K562 (cell line): ENCODE data around the gene IGSF3. TPM values are rescaled to one million over a fixed set of nuclear protein-coding genes. Genes with fewer than 3 reads are reported as not detected.

Experiments
- ARID3B ChIP-seq: fragments of 250-450 bp; sonication (Bioruptor Pico); IDR thresholded peaks from 2 replicates; pipeline ENCODE4 v1.4.0; 2020; ENCODE audit warnings: borderline replicate concordance
- ATF1 ChIP-seq, 2 experiments: fragments of 450-650 bp in 1 of 2; IDR thresholded peaks; 2 replicates each; pipeline ENCODE4 v1.6.1; 2016; ENCODE audit warnings: missing compliant biosample characterization in 1 of 2, missing genetic modification characterization in 1 of 2
- BRD9 ChIP-seq: fragments of 450-650 bp; IDR thresholded peaks from 2 replicates; pipeline ENCODE4 v1.6.1; 2018; ENCODE audit warnings: low read depth; ENCODE audit not compliant: partially characterized antibody
- CTCF ChIP-seq, 3 experiments: IDR thresholded peaks in 2 of 3; conservative IDR thresholded peaks in 1 of 3; 2 replicates each; pipeline ENCODE4 v1.5.1; 2011 to 2012; ENCODE audit warnings: low read length in 3 of 3, mild to moderate bottlenecking in 3 of 3, control low read depth in 2 of 3, improper control_type of control experiment in 1 of 3, inconsistent platforms in 1 of 3, low read depth in 1 of 3, mixed read lengths in 1 of 3, moderate library complexity in 1 of 3; ENCODE audit not compliant: insufficient read depth in 2 of 3
- ETV1 ChIP-seq: fragments of 450-650 bp; conservative IDR thresholded peaks from 2 replicates; pipeline ENCODE4 v1.6.1; 2016; ENCODE audit warnings: missing genetic modification characterization, control low read depth, low read depth, missing compliant biosample characterization
- FOXJ2 ChIP-seq: fragments of 200-800 bp; sonication (Bioruptor generic); IDR thresholded peaks from 2 replicates; pipeline ENCODE4 v1.6.1; 2016; ENCODE audit warnings: missing genetic modification characterization, missing compliant biosample characterization
- LEF1 ChIP-seq: fragments of 450-650 bp; IDR thresholded peaks from 2 replicates; pipeline ENCODE4 v1.6.1; 2016; ENCODE audit warnings: mild to moderate bottlenecking
- MEF2D ChIP-seq: conservative IDR thresholded peaks from 2 replicates; pipeline ENCODE4 v1.6.1; 2016; ENCODE audit warnings: low read depth, missing genetic modification characterization, missing compliant biosample characterization
- MIER1 ChIP-seq: fragments of 450-650 bp; IDR thresholded peaks from 2 replicates; pipeline ENCODE4 v1.6.1; 2016; ENCODE audit warnings: antibody characterized with exemption, mild to moderate bottlenecking, low read depth
- NCOA4 ChIP-seq: fragments of 450-650 bp; IDR thresholded peaks from 2 replicates; pipeline ENCODE4 v1.6.1; 2018; ENCODE audit warnings: mild to moderate bottlenecking; ENCODE audit not compliant: partially characterized antibody
- NR4A1 ChIP-seq, 2 experiments: fragments of 250-450 bp in 1 of 2; fragments of 450-650 bp in 1 of 2; sonication (Bioruptor Pico) in 1 of 2; IDR thresholded peaks; 2 replicates each; pipeline versions ENCODE4 v1.4.0 to v1.6.1; 2016 to 2020; ENCODE audit warnings: mild to moderate bottlenecking in 2 of 2, missing compliant biosample characterization in 1 of 2, missing genetic modification characterization in 1 of 2, moderate library complexity in 1 of 2
- SMAD1 ChIP-seq: fragments of 150-350 bp; IDR thresholded peaks from 2 replicates; pipeline ENCODE4 v1.6.1; 2014; ENCODE audit warnings: low read length, low read depth; ENCODE audit not compliant: partially characterized antibody
- TBP ChIP-seq: optimal IDR thresholded peaks from 2 replicates; pipeline ENCODE3; 2011; ENCODE audit warnings: low read depth, low read length, improper control_type of control experiment
- THRAP3 ChIP-seq: fragments of 450-650 bp; IDR thresholded peaks from 2 replicates; pipeline ENCODE4 v1.6.1; 2016; ENCODE audit warnings: mild to moderate bottlenecking, inconsistent platforms, borderline replicate concordance
- XRCC5 ChIP-seq: fragments of 200-400 bp; formaldehyde crosslinking; IDR thresholded peaks from 2 replicates; pipeline ENCODE4 v1.6.1; 2017; ENCODE audit warnings: low read depth, mild to moderate bottlenecking, low read length
- ZBTB11 ChIP-seq, 3 experiments: fragments of 200-800 bp in 1 of 3; fragments of 250-450 bp in 1 of 3; fragments of 450-650 bp in 1 of 3; sonication (Bioruptor Pico) in 1 of 3; sonication (Bioruptor generic) in 1 of 3; formaldehyde crosslinking in 1 of 3; IDR thresholded peaks; 2 replicates each; pipeline versions ENCODE4 v1.6.1 to v1.8.0; 2016 to 2022; ENCODE audit warnings: mild to moderate bottlenecking in 2 of 3, missing genetic modification characterization in 2 of 3, missing compliant biosample characterization in 1 of 3, moderate library complexity in 1 of 3
- ZNF384 ChIP-seq: IDR thresholded peaks from 2 replicates; pipeline ENCODE4 v1.6.1; 2012; ENCODE audit warnings: low read depth, low read length, improper control_type of control experiment
- ZNF444 ChIP-seq: fragments of 250-450 bp; sonication (Bioruptor Pico); IDR thresholded peaks from 2 replicates; pipeline ENCODE4 v1.4.0; 2020; ENCODE audit warnings: mild to moderate bottlenecking, moderate library complexity
- ZNF445 ChIP-seq: fragments of 250-450 bp; sonication (Bioruptor Pico); IDR thresholded peaks from 2 replicates; pipeline ENCODE4 v1.4.0; 2020; ENCODE audit warnings: low read depth, mild to moderate bottlenecking, moderate library complexity
- polyA plus RNA-seq, 8 experiments: library from polyadenylated mRNA; depleted of rRNA in 4 of 8; stranded (reverse) in 5 of 8; unstranded in 3 of 8; fragments of >200 nt; fragmentation: Nextera tagmentation in 2 of 8; fragmentation: Illumina TruSeq in 1 of 8; extraction: Ambion mirVana in 2 of 8; extraction: Trizol in 1 of 8; gene quantifications; 2 replicates each; pipeline versions ENCODE4 v1.2.1 to v1.2.3, GENCODE V29; 2011 to 2014; ENCODE audit warnings: inconsistent platforms in 1 of 8, missing spikeins in 1 of 8
- total RNA-seq, 7 experiments: library from RNA; depleted of rRNA in 6 of 7; stranded (reverse); fragments of >200 nt in 6 of 7; fragmentation: Illumina TruSeq in 2 of 7; extraction: Trizol in 2 of 7; gene quantifications; 2 replicates each; pipeline versions ENCODE4 v1.2.1 to v1.2.3, GENCODE V29; 2011 to 2021; ENCODE audit warnings: low replicate concordance in 1 of 7

Gene IGSF3
- total and polyA plus RNA-seq, 9 of the 15 experiments (the other 6 are each of a cell fraction or from before 2014, with no cell fraction given): 1.1 to 15.0 (median 8.3) TPM

GRCh38 chr1:116679091-116679827, 11.7 kb upstream of the IGSF3 start (continued):
- TF ChIP-seq ZBTB11 (CRISPR knock-in tag; IDR thresholded peaks at IDR 0.05): peak in 1 of 3 experiments; percentile 78; a peak in 2 of 6 replicates
- no peak for TF ChIP-seq BRD9
- no peak for TF ChIP-seq NR4A1 (CRISPR knock-in tag; IDR thresholded peaks at IDR 0.05)
- TF ChIP-seq NR4A1 (tag; IDR thresholded peaks at IDR 0.05): peak; percentile 98
- no peak for TF ChIP-seq ATF1 (CRISPR knock-in tag; IDR thresholded peaks at IDR 0.05)
- peak; percentile 46; the same call in 1 of the 2 replicates for TF ChIP-seq ATF1 (tag; IDR thresholded peaks at IDR 0.05)
- TF ChIP-seq ZNF384: peak; percentile 64
- peak; percentile 69; the same call in 1 of the 2 replicates for TF ChIP-seq FOXJ2 (tag)
- TF ChIP-seq TBP: peak; percentile 23
- TF ChIP-seq ZNF444 (CRISPR knock-in tag): peak; percentile 51; the same call in 1 of the 2 replicates
- peak; percentile 26 to 47 (median 46); a peak in 5 of 6 replicates for TF ChIP-seq CTCF (IDR thresholded peaks at IDR 0.05 in 2 of 3, conservative IDR thresholded peaks at IDR 0.05 in 1 of 3; ENCODE audit: insufficient read depth in 2 of 3, low read depth in 1 of 3, low read length in 3 of 3)
- peak; percentile 45; the same call in 1 of the 2 replicates for TF ChIP-seq ARID3B
- TF ChIP-seq SMAD1: no peak
- peak; percentile 68; the same call in 1 of the 2 replicates for TF ChIP-seq ZNF445
- 0 out of 2 replicates have a peak, but pooled peaks have one; percentile 4 for TF ChIP-seq THRAP3
- TF ChIP-seq MEF2D: peak; percentile 69
- TF ChIP-seq MIER1: 0 out of 2 replicates have a peak, but pooled peaks have one; percentile 11
- 0 out of 2 replicates have a peak, but pooled peaks have one; percentile 48 for TF ChIP-seq XRCC5
- peak; percentile 34; the same call in 1 of the 2 replicates for TF ChIP-seq LEF1
- no peak for TF ChIP-seq NCOA4
- TF ChIP-seq ETV1: peak; percentile 38; the same call in 1 of the 2 replicates
